ENCODE data around the gene NIT2.

The NIT2 gene

DNA sequence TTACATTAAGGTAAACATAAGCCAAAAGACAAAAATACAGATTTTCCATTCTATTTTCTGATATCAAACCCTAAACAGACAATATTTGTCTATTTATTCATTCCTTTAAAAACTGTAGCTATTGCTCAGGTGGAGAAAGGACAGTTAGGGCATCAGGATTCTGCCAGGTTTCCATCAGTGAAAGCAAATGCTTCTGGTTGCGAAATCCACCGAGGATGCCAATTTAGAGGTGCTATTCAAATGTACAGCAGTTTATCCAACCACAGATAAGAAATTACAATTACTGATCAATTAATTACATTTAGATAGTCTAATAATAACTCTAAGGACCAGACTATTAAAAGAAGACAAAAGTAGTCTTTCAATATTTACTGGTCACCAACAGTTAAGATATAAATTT is 62.4 kb downstream of the NIT2 start:
- DNase-seq (ENCODE audit: low read depth), result no peak

DNA sequence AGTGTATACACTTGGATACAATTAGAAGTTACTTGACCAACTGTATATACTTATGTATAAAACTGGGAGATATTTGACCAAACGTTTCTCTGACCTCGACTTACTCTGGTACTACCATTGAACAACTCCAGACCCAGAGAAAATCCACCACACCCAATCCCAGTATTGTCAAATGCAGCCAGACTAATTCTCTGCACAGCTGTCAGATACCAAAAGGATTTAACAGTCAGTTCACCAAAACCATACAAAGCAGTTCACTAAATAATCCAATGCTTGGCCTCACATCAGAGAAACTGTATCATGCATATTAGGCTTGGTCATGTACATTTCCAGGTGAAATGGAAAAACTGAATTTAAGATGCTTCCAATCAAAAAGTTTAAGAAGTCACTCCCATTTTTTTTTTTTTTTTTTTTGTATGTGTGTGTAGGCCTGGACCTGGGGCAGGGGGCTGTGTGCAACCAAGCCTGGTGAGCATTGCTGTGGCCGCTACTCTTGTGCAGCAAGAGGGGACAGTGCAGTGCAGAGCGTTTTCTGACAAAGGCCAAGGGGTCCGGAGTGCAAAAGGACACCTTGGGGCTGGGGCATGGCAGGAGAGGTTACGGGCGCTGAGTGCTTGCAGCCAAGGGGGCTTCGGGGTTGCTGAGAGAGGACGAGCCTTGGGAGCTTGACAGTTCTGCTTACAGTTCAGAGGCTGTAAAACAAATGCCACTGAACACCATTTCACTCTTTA is 64.9 kb downstream of the NIT2 start:
- DNase-seq (ENCODE audit: low read depth), result no peak

DNA sequence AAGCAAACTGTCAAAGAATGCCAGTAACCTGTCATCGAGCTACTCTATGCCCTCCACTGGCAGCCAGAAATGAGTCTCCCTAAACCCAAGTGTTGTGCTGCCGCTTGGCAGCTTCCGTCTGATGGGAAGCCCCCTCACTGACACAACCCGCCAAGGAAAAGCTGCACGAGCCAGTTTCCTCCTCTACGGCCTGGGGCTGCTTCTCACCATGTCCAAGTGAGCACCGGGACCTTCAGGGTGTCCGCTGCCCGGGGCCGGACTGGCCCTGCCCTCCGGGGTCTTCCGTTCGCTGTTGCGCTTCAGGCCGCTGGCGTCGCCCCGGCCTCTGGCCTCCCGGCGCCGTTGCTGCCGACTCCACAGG is 65.8 kb downstream of the NIT2 start:
- DNase-seq (ENCODE audit: low read depth), result no peak

DNA sequence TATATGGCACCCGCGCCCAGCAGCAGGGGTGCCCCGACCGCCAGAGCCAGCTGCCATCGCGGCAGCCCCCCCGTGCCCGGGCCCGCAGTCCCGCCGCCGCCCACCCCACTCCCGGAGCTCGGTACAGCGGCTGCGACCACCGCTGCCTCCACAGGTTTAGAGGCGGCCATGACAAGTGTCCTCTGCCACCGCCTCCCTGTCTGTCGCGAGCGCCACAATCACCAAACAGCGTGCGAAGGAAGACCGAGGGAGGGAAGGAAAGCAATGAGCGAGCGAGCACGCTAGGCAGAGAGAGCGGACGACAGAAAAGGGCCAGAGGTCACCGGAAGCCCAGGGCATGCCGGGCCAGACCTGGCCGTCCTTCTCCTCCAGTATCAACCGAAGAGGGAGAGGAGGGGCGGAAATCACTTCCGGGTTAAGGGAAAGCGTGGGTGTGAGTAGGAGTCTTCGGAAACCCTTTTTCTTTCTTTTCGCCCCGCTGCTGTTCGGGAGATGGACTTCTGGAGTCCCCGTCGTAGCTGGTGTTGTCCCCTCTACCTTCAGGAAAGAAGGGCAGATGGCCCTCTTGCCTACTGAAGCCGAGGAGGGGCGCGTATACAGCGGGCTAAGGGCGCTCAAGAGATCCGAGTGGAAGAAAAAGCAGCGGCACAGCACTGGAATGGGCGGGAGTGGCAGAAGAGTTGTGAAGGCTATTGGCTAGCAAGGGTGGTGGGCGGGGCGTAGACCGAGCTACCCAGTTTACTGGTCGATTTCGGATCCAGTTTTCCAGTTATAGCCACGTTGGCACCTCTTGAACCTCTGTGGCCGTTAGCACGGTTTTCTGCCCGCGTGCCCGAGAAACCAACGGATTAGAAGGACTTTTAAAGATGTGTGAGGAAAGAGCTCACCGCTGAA is 66.5 kb downstream of the NIT2 start, which contains the start of the genes LNP1 and TOMM70:
LNP1 (plus strand) TSS at position 760 of the 894 bp plus-strand sequence. CDS start 28,191 bp downstream, outside the sequence.
TOMM70 (minus strand) TSS at position 310 of the 894 bp plus-strand sequence; CDS start at position 170, 140 bp downstream.
- DNase-seq (ENCODE audit: low read depth), result peak; percentile 84

DNA sequence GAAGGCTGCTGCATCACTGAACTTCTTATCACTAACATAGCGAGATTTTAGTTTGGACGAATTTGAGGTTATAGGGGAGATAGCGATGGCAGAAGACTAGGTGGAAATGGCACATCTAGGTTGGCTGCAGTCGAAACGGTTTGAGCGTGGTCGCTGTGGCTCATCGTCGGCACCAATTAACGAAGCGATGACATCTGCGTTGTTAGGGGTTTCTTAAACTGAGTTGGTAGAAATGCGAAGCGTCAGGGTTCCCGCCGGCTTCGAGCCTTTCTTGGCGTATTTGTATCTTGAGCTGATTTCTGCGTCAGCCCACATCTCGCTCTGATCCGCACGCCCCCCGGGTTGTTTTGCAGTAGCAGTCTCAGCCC is 67.1 kb downstream of the NIT2 start:
- DNase-seq (ENCODE audit: low read depth), result peak; percentile 15

DNA sequence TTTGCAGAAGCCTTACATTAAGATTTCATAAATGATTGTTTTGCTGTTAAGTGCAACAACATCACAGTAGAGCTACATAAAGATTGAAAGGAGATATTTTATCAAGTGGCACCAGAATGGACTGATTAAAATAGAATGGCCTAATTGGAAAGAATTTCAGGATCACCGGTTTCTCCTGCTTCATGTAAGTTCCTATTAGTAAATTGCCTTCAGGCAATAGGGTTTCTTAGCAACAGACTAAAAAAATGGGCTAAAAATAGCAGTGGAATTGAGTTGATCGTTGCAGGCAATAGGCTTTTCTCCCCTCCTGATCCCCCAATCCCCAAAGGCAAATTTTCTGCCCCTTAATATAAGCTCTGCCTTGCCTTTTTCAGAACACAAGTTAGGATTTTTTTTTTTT is 67.7 kb downstream of the NIT2 start:
- DNase-seq (ENCODE audit: low read depth), result no peak

DNA sequence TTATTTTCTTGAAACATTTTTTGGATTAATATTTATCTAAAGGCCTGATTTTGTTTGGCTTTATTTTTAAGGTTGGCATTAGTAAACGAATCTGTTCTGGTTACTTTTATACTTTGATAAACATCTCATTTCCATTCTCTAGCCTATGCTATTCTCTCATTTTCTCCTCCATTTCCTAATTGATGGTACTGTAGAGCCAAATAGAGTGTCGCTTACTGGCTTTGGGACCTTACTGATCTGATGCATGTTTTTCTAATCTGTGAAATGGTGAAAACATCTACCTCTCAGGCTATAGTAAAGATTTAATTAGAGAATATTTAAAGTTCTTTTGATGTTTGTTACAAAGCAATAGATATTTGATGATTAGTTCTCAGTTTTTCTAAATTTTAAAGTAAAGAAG is 68.3 kb downstream of the NIT2 start:
- DNase-seq (ENCODE audit: low read depth), result no peak

DNA sequence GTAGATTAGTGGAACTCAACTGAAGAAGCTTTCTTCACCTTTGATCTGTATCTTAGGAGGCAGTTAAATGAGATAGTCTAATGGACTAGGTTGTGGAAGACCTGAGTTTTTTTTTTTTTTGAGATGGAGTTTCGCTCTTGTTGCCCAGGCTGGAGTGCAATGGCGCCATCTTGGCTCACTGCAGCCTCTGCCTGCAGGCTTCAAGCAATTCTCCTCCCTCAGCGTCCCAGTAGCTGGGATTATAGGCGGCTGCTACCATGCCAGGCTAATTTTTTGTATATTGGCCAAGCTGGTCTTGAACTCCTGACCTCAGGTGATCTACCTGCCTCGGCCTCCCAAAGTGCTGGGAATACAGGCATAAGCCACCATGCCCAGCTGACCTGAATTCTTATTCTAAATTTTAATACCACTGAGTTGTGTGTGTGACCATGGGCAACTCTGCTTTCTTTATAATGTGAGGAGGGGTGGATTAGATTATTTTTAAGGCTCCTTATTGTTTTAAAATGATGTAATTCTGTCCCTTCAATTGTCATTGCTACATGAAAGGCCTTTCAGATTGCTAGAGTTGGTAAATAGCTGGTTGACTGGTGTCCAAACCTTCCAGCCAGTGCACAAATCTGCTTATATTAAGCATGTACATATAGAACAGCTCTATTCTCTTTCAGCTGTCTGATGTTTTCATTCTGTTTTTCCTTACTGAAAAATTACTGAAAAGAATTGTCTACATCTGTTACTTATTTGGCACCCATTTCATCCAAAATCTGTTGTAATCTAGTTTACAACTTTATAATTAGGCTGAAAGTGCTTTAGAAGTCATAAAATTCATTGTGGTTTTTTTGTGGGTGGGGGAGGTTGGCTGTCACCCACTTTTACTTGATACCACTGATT is 69.0 kb downstream of the NIT2 start:
- DNase-seq (ENCODE audit: low read depth), result no peak

DNA sequence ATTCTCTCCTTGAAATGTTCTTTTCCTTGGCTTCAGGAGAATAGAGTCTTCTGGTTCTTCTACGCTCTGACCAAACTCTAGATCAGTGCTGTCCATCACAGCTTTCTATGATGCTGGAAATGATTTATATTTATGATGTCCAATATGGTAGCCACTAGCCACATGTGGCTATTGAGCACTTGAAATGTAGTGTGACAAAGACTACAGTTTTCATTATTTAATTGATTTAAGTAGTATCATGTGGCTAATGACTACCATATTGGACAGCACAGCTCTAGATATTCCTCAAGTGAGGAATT is 69.6 kb downstream of the NIT2 start:
- no peak for DNase-seq (ENCODE audit: low read depth)

DNA sequence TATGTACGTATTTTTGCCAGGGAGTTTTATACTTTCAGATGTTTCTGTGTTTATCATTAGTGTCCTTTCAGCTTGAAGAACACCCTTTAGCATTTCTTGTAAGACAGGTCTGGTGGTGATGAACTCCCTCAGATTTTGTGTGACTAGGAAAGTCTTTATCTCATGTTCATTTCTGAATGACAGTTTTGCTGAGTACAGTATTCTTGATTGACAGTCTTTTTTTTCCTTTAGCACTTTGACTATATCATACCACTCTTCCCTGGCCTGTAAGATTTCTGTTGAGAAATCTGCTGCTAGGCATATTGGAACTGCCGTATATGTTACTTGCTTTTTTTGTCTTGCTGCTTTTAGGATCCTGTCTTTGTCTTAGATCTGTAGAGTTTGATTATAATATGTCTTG is 72.6 kb downstream of the NIT2 start:
- DNase-seq (ENCODE audit: low read depth), result no peak

DNA sequence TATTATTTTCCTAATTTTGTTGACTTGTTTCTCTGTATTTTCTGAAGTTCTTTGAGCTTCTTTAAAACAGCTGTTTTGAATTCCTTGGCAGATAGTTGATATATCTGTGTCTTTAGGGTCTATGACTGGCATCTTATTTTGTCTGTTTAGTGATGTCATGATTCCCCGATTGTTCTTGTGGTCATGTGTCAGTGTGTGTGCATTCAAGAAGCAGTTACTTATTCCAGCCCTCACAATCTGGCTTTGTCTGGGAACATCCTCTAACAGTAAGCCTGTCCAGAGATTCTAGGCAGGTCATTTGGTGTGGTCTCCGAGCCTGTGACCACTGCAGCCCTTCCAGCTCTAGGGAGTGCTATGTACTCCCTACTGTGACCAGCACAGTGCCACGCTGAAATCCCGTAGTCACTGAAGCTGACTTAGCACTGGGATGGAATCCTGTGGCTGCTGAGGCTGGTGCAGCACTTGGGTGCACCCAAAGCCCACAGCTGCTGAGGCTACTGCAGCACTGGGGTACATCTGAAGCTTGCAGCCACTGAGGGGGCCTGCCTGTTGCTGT is 73.5 kb downstream of the NIT2 start:
- no peak for DNase-seq (ENCODE audit: low read depth)
